ENCODE results near the gene TREX2.

DNA sequence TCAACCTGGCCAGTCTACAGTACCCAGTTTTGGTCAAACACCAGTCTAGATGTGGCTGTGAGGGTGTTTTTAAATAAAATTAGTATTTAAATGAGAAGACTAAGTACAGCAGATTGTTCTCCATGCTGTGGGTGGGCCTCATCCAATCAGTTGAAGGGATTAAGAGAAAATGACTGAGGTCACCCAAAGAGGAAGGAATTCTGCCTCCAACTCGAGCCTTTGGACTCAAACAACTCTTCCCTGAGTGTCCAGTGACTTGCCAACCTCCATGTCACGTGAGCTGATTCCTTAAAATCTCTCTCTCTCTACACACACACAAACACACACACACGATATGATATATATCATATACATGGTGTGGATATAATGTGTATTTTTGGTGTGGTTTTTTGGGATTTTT lies 10.0 kb downstream of the TREX2 start:
- TF ChIP-seq, protein P1, sequence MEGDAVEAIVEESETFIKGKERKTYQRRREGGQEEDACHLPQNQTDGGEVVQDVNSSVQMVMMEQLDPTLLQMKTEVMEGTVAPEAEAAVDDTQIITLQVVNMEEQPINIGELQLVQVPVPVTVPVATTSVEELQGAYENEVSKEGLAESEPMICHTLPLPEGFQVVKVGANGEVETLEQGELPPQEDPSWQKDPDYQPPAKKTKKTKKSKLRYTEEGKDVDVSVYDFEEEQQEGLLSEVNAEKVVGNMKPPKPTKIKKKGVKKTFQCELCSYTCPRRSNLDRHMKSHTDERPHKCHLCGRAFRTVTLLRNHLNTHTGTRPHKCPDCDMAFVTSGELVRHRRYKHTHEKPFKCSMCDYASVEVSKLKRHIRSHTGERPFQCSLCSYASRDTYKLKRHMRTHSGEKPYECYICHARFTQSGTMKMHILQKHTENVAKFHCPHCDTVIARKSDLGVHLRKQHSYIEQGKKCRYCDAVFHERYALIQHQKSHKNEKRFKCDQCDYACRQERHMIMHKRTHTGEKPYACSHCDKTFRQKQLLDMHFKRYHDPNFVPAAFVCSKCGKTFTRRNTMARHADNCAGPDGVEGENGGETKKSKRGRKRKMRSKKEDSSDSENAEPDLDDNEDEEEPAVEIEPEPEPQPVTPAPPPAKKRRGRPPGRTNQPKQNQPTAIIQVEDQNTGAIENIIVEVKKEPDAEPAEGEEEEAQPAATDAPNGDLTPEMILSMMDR (optimal IDR thresholded peaks at IDR 0.05 in 1 of 3, IDR thresholded peaks at IDR 0.05 in 1 of 3, conservative IDR thresholded peaks at IDR 0.05 in 1 of 3; ENCODE audit: extremely low read depth in 1 of 3, insufficient read depth in 2 of 3, low read length in 3 of 3), result no peak
- TF ChIP-seq EZH2 (IDR thresholded peaks at IDR 0.05; ENCODE audit: low read length), result no peak
